K562 (cell line): ENCODE data around the gene SCARB2. TPM values are rescaled to one million over a fixed set of nuclear protein-coding genes. Genes with fewer than 3 reads are reported as not detected.

Experiments
- ATAC-seq: fragments of 200-7000 bp; cut with Tn5 transposase; 3 replicates; pipeline ENCODE4 v1.9.1; 2020; ENCODE audit warnings: moderate library complexity
- BruUV-seq: library from RNA; stranded (reverse); fragments of 400-500 nt; replicated peaks from 2 replicates; lab custom pipeline; 2021; lab: Mats Ljungman, UMichigan
- CTCF ChIA-PET: fragments of 300-600 bp; formaldehyde crosslinking; extraction: SDS; loops from one replicate; lab custom pipeline; 2021; ENCODE audit warnings: low intra/inter-chr PET ratio; lab: Yijun Ruan, JAX
- POLR2A ChIA-PET: fragments of 300-600, 350-650 bp; sonication (Branson Sonifier 250); formaldehyde crosslinking; extraction: SDS; loops from one replicate; lab custom pipeline; 2021; ENCODE audit warnings: antibody characterized with exemption, inconsistent platforms; lab: Yijun Ruan, JAX
- DNase-seq, 4 experiments: peaks; one replicate each; pipeline versions ENCODE4 v3.0.0 to v3.0.0-alpha.2; 2011 to 2018; ENCODE audit warnings: low spot score in 3 of 4, mixed read lengths in 3 of 4; ENCODE audit errors: extremely low read depth in 1 of 4
- FAIRE-seq: peaks from 2 replicates; lab custom pipeline; 2011; peaks lifted over from hg19 to GRCh38; lab: Jason Lieb, UNC
- H2AFZ ChIP-seq: 2 replicates; pipeline ENCODE4 v1.6.0; 2011; ENCODE audit warnings: low read depth, low read length, control low read depth, inconsistent platforms
- H3K27ac ChIP-seq: fragments of 200-600 bp; 3 replicates; pipeline ENCODE4 v1.8.0; 2011; ENCODE audit warnings: low read depth, mild to moderate bottlenecking, control low read depth, inconsistent platforms, low read length, moderate library complexity, mixed read lengths; ENCODE audit errors: extremely low read depth
- H3K27me3 ChIP-seq, 2 experiments: fragments of 300-600 bp in 1 of 2; 2 replicates in 1 of 2; 3 replicates in 1 of 2; pipeline versions ENCODE4 v1.6.0 to v1.8.0; 2011; ENCODE audit warnings: inconsistent platforms in 2 of 2, low read length in 2 of 2, mild to moderate bottlenecking in 1 of 2, mixed read lengths in 1 of 2, moderate library complexity in 1 of 2; ENCODE audit not compliant: control insufficient read depth in 2 of 2, insufficient read depth in 2 of 2
- H3K36me3 ChIP-seq: fragments of 300-600 bp; 3 replicates; pipeline ENCODE4 v1.8.0; 2011; ENCODE audit warnings: mild to moderate bottlenecking, low read length, inconsistent platforms; ENCODE audit not compliant: control insufficient read depth, insufficient read depth
- H3K4me1 ChIP-seq, 2 experiments: fragments of 200-600 bp in 1 of 2; replicated peaks in 1 of 2; 2 replicates in 1 of 2; 3 replicates in 1 of 2; pipeline versions ENCODE4 v1.5.1 to v1.8.0; 2011; ENCODE audit warnings: inconsistent platforms in 2 of 2, low read length in 2 of 2, mild to moderate bottlenecking in 1 of 2, mixed read lengths in 1 of 2, moderate library complexity in 1 of 2; ENCODE audit not compliant: control insufficient read depth in 2 of 2, insufficient read depth in 2 of 2
- H3K4me2 ChIP-seq: 2 replicates; pipeline ENCODE4 v1.6.1; 2011; ENCODE audit warnings: low read length, control low read depth, inconsistent platforms, mixed read lengths; ENCODE audit not compliant: insufficient read depth
- H3K4me3 ChIP-seq: fragments of 200-600 bp; sonication (generic), shearing (Covaris generic); 2 replicates; pipeline ENCODE4 v1.5.1; 2016; ENCODE audit warnings: control low read depth, inconsistent platforms
- H3K79me2 ChIP-seq: fragments of 200-600 bp; 3 replicates; pipeline ENCODE4 v1.8.0; 2011; ENCODE audit warnings: low read length, inconsistent platforms; ENCODE audit not compliant: control insufficient read depth, insufficient read depth
- H3K9ac ChIP-seq, 2 experiments: 2 replicates each; pipeline versions ENCODE4 v1.6.0 to v1.6.1; 2011; ENCODE audit warnings: low read depth in 2 of 2, low read length in 2 of 2, control low read depth in 1 of 2, inconsistent platforms in 1 of 2, mild to moderate bottlenecking in 1 of 2, mixed read lengths in 1 of 2; ENCODE audit not compliant: insufficient read depth in 1 of 2
- H3K9me1 ChIP-seq: one replicate; pipeline ENCODE4 v1.6.0; 2011; ENCODE audit warnings: inconsistent platforms, mild to moderate bottlenecking, low read length, moderate library complexity; ENCODE audit not compliant: control insufficient read depth, insufficient read depth
- H3K9me3 ChIP-seq: replicated peaks from 2 replicates; pipeline ENCODE4 v1.5.1; 2011; ENCODE audit warnings: low read depth, low read length, inconsistent platforms; ENCODE audit not compliant: control insufficient read depth, insufficient read depth
- H4K20me1 ChIP-seq: replicated peaks from 2 replicates; pipeline ENCODE4 v1.6.1; 2011; ENCODE audit warnings: low read length, inconsistent platforms, mixed read lengths; ENCODE audit not compliant: control insufficient read depth, insufficient read depth
- ESRRA ChIP-seq: fragments of 450-650 bp; IDR thresholded peaks from 2 replicates; pipeline ENCODE4 v1.6.1; 2014; ENCODE audit warnings: low read depth, mild to moderate bottlenecking, moderate library complexity, borderline replicate concordance
- ZNF740 ChIP-seq, 3 experiments: fragments of 200-800 bp in 1 of 3; sonication (Bioruptor generic) in 1 of 3; sonication (generic) in 1 of 3; formaldehyde crosslinking in 1 of 3; IDR thresholded peaks; 2 replicates each; pipeline versions ENCODE4 v1.6.1 to v1.8.0; 2016 to 2022; ENCODE audit warnings: mild to moderate bottlenecking in 2 of 3, missing compliant biosample characterization in 2 of 3, missing genetic modification characterization in 2 of 3, missing genetic modification reagents in 1 of 3
- WGBS: fragments of 100-300 bp; shearing (Covaris generic); methylation state at CpG from one replicate; pipeline ENCODE4 v1.1.6; 2016; ENCODE audit warnings: low coverage, mixed read lengths; ENCODE audit not compliant: insufficient coverage; ENCODE audit errors: missing lambda C conversion rate; 5-methylcytosine and 5-hydroxymethylcytosine counted together
- in situ Hi-C: fragments of 300-500 bp; cut with MboI; formaldehyde crosslinking; loops from 4 replicates; pipeline ENCODE4 v1.15.0; 2018; ENCODE audit warnings: inconsistent platforms, mixed read lengths
- intact Hi-C: fragments of 100-400 bp; cut with micrococcal nuclease; formaldehyde crosslinking; loops from 2 replicates; pipeline ENCODE4 v1.14.2; 2022
- polyA plus RNA-seq, 8 experiments: library from polyadenylated mRNA; depleted of rRNA in 4 of 8; stranded (reverse) in 5 of 8; unstranded in 3 of 8; fragments of >200 nt; fragmentation: Nextera tagmentation in 2 of 8; fragmentation: Illumina TruSeq in 1 of 8; extraction: Ambion mirVana in 2 of 8; extraction: Trizol in 1 of 8; gene quantifications; 2 replicates each; pipeline versions ENCODE4 v1.2.1 to v1.2.3, GENCODE V29; 2011 to 2014; ENCODE audit warnings: inconsistent platforms in 1 of 8, missing spikeins in 1 of 8
- total RNA-seq, 7 experiments: library from RNA; depleted of rRNA in 6 of 7; stranded (reverse); fragments of >200 nt in 6 of 7; fragmentation: Illumina TruSeq in 2 of 7; extraction: Trizol in 2 of 7; gene quantifications; 2 replicates each; pipeline versions ENCODE4 v1.2.1 to v1.2.3, GENCODE V29; 2011 to 2021; ENCODE audit warnings: low replicate concordance in 1 of 7

Gene SCARB2
- total and polyA plus RNA-seq, 9 of the 15 experiments (the other 6 are each of a cell fraction or from before 2014, with no cell fraction given) = 6.1 to 25.8 (median 17.8) TPM

- Histone ChIP-seq H3K79me2 (peaks cover 18% of the 10 kb centered on the region), H3K4me1 (peaks cover 15 to 30% of the 10 kb centered on the region in 2 experiments)
- POLR2A ChIA-PET = interaction anchor here (0.6 to 1.5 kb wide), 5 partner anchors 13 to 93 kb away, joined by 3 to 6 read pairs (median 3); no protein-coding TSS in a partner anchor
Observed at GRCh38 chr4:76212851-76213414, 691 bp downstream of the SCARB2 start.

More at GRCh38 chr4:76212851-76213414, 691 bp downstream of the SCARB2 start:
- 32% methylated on average over 14 of the region's 14 CpGs for WGBS
- no peak for DNase-seq
- H4K20me1 ChIP-seq = no peaks in the 10 kb centered on the region
- H3K36me3 ChIP-seq = no peaks in the 10 kb centered on the region
- H3K27me3 ChIP-seq = no peaks in the 10 kb centered on the region
- in situ Hi-C loops = no loop called here
- peak overlapping the region; percentile 63 for H3K4me3 ChIP-seq
- peak; percentile 67 for FAIRE-seq
- H3K27ac ChIP-seq = peak overlapping the region; percentile 76; the same call in 2 of the 3 replicates
- H3K9me1 ChIP-seq = no peaks in the 10 kb centered on the region
- TF ChIP-seq ESRRA = no peak
- TF ChIP-seq ZNF740 (CRISPR knock-in tag; IDR thresholded peaks at IDR 0.05) = 0 out of 2 replicates have a peak, but pooled peaks have one; percentile 37
- TF ChIP-seq ZNF740 (tag; IDR thresholded peaks at IDR 0.05) = no peak
- H3K9me3 ChIP-seq = no peaks in the 10 kb centered on the region
- peak overlapping the region; percentile 94 for H2AFZ ChIP-seq
- intact Hi-C loops = no loop called here
- no peak for ATAC-seq
- TSS peak; percentile 45 for BruUV-seq
- H3K4me2 ChIP-seq = peak overlapping the region; percentile 96
- CTCF ChIA-PET = no interaction called here
- H3K9ac ChIP-seq = peak overlapping the region; percentile 72 to 95
